Skeletal muscle tissue (tissue), 4 donors: Measurements from ENCODE around the gene PBX4. TPM values are rescaled to one million over a fixed set of nuclear protein-coding genes. Genes with fewer than 3 reads are reported as not detected.
"Not testable (repeated sequence)": the region's sequence is repeated elsewhere in the genome, so short reads cannot be mapped to it uniquely, and the experiment has no call there.

Experiments used
- H3K27ac ChIP-seq: one replicate; pipeline ENCODE4 v1.7.0; 2013; ENCODE audit warnings: mild to moderate bottlenecking, low read depth, low read length, inconsistent platforms
- H3K27me3 ChIP-seq, 3 donors: one replicate each; pipeline ENCODE4 v1.7.0; 2013; ENCODE audit warnings: low read length in 3 of 3; ENCODE audit not compliant: control insufficient read depth in 3 of 3, insufficient read depth in 3 of 3
- H3K36me3 ChIP-seq, 3 donors: one replicate each; pipeline ENCODE4 v1.7.0; 2013; ENCODE audit warnings: low read length in 3 of 3; ENCODE audit not compliant: control insufficient read depth in 3 of 3, insufficient read depth in 3 of 3
- H3K4me1 ChIP-seq, 3 donors: one replicate each; pipeline ENCODE4 v1.7.0; 2013; ENCODE audit warnings: low read length in 3 of 3, mild to moderate bottlenecking in 3 of 3; ENCODE audit not compliant: control insufficient read depth in 3 of 3, insufficient read depth in 3 of 3
- H3K4me3 ChIP-seq, 3 donors: one replicate each; pipeline ENCODE4 v1.7.0; 2013; ENCODE audit warnings: low read length in 3 of 3
- H3K9ac ChIP-seq, 3 donors: one replicate each; pipeline ENCODE4 v1.7.0; 2013; ENCODE audit warnings: low read length in 3 of 3, mild to moderate bottlenecking in 3 of 3, moderate library complexity in 2 of 3, low read depth in 1 of 3
- H3K9me3 ChIP-seq, 3 donors: one replicate each; pipeline ENCODE4 v1.7.0; 2013; ENCODE audit warnings: low read length in 3 of 3; ENCODE audit not compliant: control insufficient read depth in 3 of 3
- total RNA-seq: library from RNA; depleted of rRNA; stranded (reverse); fragments of >200 nt; gene quantifications from one replicate; pipeline ENCODE4 v1.2.3, GENCODE V29; 2014
- donor health status: Osteomylitis.

The PBX4 gene
- total RNA-seq, 1 donor from 2014 or later, result 1.6 TPM

DNA sequence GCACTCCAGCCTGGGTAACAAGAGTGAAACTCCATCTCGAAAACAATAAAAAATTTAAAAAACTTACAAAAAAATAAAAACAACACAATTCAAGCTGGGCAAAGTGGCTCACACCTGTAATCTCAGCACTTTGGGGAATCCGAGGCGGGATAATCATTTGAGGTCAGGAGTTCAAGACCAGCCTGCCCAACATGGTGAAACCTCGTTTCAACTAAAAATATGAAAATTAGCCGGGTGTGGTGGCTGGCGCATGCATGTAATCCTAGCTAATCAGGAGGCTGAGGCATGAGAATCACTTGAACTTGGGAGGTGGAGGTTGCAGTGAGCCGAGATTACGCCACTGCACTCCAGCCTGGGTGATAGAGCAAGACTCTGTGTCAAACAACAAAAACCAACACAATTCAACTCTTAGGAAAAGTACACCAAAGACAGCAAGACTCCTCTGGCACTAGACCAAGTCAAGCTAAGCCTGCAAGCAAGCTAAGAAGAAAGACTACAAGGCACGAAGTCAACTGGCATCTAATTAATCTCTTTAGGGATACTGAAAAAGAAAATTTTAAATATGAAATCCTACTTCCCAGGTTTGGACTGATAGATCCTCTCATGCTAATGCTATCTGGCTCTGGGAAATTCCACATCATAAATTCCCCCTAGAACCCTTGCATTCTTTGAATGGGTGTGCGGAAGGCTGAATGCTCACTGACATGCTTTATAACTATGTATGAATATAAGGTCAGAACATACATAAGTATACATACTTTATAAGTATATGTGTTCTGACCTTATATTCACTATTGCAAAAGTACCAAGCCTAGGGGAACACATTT lies 7.9 kb downstream of the PBX4 start:
- H3K27me3 ChIP-seq, result peaks cover 0 to 5% (median 5%) of the 10 kb centered on the region in 3 donors
- no peak overlapping the region for H3K9ac ChIP-seq
- H3K27ac ChIP-seq, result no peak overlapping the region
- no peaks in the 10 kb centered on the region for H3K9me3 ChIP-seq
- no peak overlapping the region for H3K4me3 ChIP-seq
- peaks cover 0 to 4% (median under 1%) of the 10 kb centered on the region in 3 donors for H3K4me1 ChIP-seq
- H3K36me3 ChIP-seq, result no peaks in the 10 kb centered on the region

DNA sequence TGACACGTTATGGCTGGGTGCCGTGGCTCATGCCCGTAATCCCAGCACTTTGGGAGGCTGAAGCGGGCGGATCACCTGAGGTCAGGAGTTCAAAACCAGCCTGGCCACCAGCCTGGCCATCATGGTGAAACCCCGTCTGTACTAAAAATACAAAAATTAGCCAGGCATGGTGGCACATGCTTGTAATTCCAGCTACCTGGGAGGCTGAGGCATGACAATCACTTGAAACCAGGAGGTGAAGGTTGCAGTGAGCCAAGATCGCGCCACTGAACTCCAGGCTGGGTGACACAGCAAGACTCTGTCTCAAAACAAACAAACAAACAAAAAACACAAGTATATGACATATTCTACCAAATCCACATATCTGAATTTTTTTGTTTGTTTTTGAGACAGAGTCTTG lies 11.8 kb downstream of the PBX4 start:
- H3K4me1 ChIP-seq, H3K36me3 ChIP-seq, H3K27me3 ChIP-seq, H3K27ac ChIP-seq, H3K4me3 ChIP-seq, H3K9me3 ChIP-seq, H3K9ac ChIP-seq: not testable (repeated sequence)

DNA sequence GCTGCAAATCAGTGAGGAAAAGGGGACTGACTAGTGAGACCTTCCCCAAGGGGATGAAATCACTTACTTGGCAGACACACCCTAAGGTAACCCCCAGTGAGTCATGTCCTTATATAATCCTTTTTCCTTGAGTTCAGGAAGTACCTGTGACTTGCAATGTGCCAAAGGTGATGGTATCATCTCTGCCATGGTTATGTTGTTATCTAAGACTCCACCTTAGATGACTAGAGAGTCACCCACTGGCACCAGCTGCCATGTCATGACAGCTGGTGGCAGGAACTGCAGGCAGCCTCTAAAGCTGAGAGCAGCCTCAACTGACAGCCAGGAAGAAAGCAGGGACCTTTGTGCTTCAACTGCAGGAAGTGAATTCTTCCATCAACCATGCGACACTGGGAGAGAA lies 12.5 kb downstream of the PBX4 start:
- H3K27ac ChIP-seq, result no peak overlapping the region

DNA sequence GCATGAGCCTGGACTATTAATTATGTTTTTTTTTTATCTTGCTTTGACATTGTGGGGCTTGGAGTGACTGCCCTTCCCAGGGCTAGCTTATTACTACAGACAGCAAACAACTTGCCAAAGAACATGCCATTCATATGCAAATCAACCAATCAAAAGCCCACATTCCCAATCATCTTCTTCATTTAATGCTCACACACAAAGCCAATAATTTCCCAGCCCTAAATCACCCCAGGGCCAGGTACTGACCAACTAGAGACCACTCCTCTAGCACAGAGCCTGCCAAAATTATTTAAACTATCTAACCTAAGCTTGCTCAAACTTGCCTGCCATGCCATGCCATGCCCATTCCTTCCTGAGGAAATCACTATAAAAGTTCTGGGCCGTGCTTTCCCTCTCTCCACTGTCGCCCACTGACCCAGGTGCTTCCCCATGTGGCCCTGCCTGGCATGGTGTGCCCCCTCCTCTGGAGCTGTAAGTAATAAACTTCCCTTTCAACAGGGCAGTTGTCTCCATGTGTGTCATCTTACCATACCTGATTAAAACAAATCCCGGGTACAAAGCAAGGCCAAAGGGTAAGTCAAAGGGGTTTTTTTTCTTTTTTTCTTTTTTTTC lies 15.7 kb downstream of the PBX4 start:
- Histone ChIP-seq H3K9ac (no peak overlapping the region), H3K27me3 (no peaks in the 10 kb centered on the region), H3K36me3 (no peaks in the 10 kb centered on the region)

More for the DNA sequence above, 12.5 kb downstream of the PBX4 start:
- Histone ChIP-seq H3K4me3 (no peak overlapping the region), H3K36me3 (no peaks in the 10 kb centered on the region), H3K27me3 (peaks cover 0 to 5% (median 4%) of the 10 kb centered on the region in 3 donors), H3K4me1 (no peaks in the 10 kb centered on the region), H3K9ac (no peak overlapping the region), H3K9me3 (no peaks in the 10 kb centered on the region)

DNA sequence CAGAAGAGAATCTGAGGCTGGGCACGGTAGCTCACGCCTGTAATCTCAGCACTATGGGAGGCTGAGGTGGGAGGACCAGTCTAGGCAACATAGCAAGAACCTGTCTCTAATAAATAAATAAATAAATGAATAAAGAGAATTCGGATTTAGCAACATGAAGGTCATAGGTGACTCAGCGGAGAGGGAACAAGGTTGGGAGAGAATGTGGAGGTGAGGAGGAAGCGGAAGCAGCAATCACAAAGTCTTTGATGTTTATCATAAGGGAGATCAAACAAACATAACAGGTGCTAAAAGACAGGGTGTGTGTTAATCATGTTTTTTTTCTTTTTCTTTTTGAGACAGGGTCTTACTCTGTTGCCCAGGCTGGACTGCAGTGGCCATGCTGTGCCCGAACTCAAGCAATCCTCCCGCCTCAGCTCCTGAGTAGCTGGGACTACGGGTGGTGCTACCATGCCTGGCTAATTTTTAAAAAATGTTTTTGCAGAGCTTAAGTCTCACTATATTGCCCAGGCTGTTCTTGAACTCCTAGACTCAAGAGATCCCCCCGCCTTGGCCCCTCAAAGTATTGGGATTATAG lies 16.3 kb downstream of the PBX4 start:
- no peaks in the 10 kb centered on the region for H3K9me3 ChIP-seq
- H3K36me3 ChIP-seq, result no peaks in the 10 kb centered on the region
- H3K4me1 ChIP-seq, result no peaks in the 10 kb centered on the region
- H3K27me3 ChIP-seq, result no peaks in the 10 kb centered on the region
- no peak overlapping the region for H3K27ac ChIP-seq
- H3K4me3 ChIP-seq, result no peak overlapping the region
- no peak overlapping the region for H3K9ac ChIP-seq

More for the DNA sequence above, 15.7 kb downstream of the PBX4 start:
- no peak overlapping the region for H3K4me3 ChIP-seq
- no peaks in the 10 kb centered on the region for H3K4me1 ChIP-seq
- H3K9me3 ChIP-seq, result no peaks in the 10 kb centered on the region
- H3K27ac ChIP-seq, result no peak overlapping the region

DNA sequence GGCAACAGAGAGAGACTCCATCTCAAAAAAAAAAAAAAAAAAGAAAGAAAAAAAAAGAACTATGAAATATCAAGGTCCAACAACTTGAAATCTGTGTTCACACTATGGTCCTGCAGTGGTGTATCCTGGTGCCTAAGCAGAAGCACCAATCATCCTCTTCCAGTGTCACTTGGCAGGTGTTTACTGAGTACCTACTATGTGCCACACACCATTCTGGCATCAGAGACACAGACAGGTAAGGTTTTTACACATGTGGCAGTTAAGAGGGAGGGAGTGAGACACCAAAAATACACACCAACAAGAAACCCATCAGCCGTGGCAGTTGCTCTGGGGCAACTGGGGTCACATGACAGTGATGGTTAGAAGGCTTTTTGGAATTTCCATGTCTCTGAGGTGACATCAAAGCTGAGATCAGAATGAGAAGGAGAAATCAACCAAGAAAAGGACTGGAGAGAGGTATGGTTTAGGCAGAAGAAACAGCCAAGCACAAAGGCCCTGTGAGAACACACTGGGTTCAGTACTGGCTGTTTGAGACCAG lies 17.6 kb downstream of the PBX4 start:
- H3K9ac ChIP-seq, result no peak overlapping the region
- H3K9me3 ChIP-seq, result no peaks in the 10 kb centered on the region
- no peak overlapping the region for H3K4me3 ChIP-seq
- H3K4me1 ChIP-seq, result peaks cover 0 to 1% (median 0%) of the 10 kb centered on the region in 3 donors
- H3K36me3 ChIP-seq, result no peaks in the 10 kb centered on the region
- no peaks in the 10 kb centered on the region for H3K27me3 ChIP-seq
- no peak overlapping the region for H3K27ac ChIP-seq

DNA sequence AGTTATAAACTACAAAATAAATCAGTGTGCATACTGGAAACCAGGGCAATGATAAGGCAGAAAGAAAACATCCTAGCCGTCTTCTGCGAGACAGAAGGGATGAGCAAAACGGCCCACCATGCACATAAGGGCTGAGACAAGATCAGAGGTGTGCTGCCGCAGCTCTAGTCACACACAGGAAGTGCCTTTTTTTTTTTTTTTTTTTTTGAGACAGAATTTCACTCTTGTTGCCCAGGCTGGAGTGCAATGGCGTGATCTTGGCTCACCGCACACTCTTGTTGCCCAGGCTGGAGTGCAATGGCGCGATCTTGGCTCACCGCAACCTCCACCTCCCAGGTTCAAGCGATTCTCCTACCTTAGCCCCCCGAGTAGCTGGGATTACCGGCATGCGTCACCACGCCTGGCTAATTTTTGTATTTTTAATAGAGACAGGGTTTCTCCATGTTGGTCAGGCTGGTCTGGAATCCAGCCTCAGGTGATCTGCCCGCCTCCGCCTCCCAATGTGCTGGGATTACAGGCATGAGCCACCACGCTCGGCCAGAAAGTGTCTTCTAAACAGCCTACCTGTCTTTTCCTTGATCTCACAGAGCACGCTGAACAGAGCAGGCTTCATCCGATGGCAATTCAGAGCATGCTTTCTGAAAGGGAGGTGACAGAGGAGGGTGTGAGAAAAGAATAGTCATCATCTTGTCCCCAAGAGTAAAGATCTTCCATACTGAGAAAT lies 19.6 kb downstream of the PBX4 start:
- H3K9ac ChIP-seq, H3K9me3 ChIP-seq, H3K4me1 ChIP-seq, H3K27ac ChIP-seq, H3K27me3 ChIP-seq, H3K36me3 ChIP-seq, H3K4me3 ChIP-seq: not testable (repeated sequence)

DNA sequence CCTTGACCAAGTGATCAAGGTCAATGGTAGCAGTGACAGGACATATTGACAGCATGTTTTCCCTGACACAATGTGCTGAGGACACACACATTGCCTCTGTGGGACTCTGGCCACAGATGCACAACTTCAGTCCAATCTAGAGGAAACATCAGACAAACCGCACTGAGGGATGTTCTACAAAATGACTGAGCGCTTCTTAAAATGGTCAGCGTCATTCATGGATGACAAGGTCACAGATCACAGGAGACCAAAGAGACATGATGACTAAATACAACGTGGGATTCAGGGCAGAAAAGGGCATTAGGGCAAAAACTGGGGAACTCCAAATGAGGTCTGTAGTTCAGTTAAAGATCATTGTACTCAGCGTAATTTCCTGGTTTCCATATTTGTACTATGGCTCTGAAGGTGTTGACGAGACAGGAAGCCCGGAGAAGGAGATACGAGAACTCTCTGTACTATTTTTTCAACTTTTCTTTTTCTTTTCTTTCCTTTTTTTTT lies 20.6 kb downstream of the PBX4 start:
- H3K4me1 ChIP-seq, result peaks cover 0 to 3% (median 0%) of the 10 kb centered on the region in 3 donors
- H3K27ac ChIP-seq, result no peak overlapping the region
- H3K27me3 ChIP-seq, result peaks cover 0 to 2% (median 0%) of the 10 kb centered on the region in 3 donors
- H3K4me3 ChIP-seq, result no peak overlapping the region
- no peaks in the 10 kb centered on the region for H3K36me3 ChIP-seq
- no peak overlapping the region for H3K9ac ChIP-seq
- no peaks in the 10 kb centered on the region for H3K9me3 ChIP-seq

DNA sequence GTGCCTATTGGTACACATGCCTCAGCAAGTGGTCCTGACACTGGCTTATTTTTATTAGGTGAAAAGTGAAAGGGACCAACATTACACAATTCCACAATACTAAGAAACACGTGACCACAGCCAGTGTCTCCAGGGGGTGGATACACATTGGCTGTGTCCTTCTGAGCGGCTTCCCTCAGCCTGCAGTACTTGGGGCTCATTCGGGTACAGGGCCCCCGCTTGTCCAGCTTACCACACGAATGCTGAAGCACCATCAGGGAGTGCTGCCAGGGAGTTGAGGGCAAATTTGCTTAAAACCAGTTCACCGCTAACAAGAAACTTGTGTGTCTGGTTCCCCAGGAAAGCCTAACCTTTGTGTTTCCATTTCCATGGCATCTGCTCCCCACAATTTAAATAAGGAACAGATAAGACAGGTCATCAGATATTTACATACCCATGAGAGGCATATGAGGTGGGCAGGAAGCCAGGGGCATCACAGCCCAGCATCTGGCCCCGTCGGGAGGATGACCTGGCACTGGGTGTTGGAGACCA lies 23.3 kb downstream of the PBX4 start:
- Histone ChIP-seq H3K9me3 (no peaks in the 10 kb centered on the region), H3K4me1 (peaks cover 0 to 8% (median 6%) of the 10 kb centered on the region in 3 donors), H3K27ac (no peak overlapping the region), H3K27me3 (peaks cover 0 to 2% (median 0%) of the 10 kb centered on the region in 3 donors), H3K36me3 (no peaks in the 10 kb centered on the region), H3K9ac (no peak overlapping the region), H3K4me3 (no peak overlapping the region)
